ENCODE results near the gene SPNS2.

GRCh38 chr17:4469552-4469951, 29.1 kb upstream of the SPNS2 start:
- TF ChIP-seq CTCF (IDR thresholded peaks at IDR 0.05) (no peak), POLR2A (IDR thresholded peaks at IDR 0.05) (no peak), POLR2AphosphoS5 (IDR thresholded peaks at IDR 0.05) (no peak)

Measured in upper lobe of left lung (tissue), 4 donors.